ENCODE results near the gene EGFR.

DNA sequence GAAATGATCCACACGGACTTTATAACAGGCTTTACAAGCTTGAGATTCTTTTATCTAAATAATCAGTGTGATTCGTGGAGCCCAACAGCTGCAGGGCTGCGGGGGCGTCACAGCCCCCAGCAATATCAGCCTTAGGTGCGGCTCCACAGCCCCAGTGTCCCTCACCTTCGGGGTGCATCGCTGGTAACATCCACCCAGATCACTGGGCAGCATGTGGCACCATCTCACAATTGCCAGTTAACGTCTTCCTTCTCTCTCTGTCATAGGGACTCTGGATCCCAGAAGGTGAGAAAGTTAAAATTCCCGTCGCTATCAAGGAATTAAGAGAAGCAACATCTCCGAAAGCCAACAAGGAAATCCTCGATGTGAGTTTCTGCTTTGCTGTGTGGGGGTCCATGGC, 155.6 kb downstream of the EGFR start:
- TF ChIP-seq, protein P1, sequence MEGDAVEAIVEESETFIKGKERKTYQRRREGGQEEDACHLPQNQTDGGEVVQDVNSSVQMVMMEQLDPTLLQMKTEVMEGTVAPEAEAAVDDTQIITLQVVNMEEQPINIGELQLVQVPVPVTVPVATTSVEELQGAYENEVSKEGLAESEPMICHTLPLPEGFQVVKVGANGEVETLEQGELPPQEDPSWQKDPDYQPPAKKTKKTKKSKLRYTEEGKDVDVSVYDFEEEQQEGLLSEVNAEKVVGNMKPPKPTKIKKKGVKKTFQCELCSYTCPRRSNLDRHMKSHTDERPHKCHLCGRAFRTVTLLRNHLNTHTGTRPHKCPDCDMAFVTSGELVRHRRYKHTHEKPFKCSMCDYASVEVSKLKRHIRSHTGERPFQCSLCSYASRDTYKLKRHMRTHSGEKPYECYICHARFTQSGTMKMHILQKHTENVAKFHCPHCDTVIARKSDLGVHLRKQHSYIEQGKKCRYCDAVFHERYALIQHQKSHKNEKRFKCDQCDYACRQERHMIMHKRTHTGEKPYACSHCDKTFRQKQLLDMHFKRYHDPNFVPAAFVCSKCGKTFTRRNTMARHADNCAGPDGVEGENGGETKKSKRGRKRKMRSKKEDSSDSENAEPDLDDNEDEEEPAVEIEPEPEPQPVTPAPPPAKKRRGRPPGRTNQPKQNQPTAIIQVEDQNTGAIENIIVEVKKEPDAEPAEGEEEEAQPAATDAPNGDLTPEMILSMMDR (IDR thresholded peaks at IDR 0.05): no peak
- TF ChIP-seq POLR2A (IDR thresholded peaks at IDR 0.05): no peak
- no peak for TF ChIP-seq POLR2AphosphoS5 (IDR thresholded peaks at IDR 0.05)

Measured in breast epithelium (tissue), 3 donors.